Muscle of back (tissue), 11 donors: ENCODE data around the gene ARFGAP3. TPM values are rescaled to one million over a fixed set of nuclear protein-coding genes. Genes with fewer than 3 reads are reported as not detected.
A peak's percentile ranks its signal among the peaks of the same experiment; 100 is the strongest.
"Not testable (repeated sequence)": the region's sequence is repeated elsewhere in the genome, so short reads cannot be mapped to it uniquely, and the experiment has no call there.

Source experiments
- DNase-seq, 3 donors: peaks; one replicate each; pipeline versions ENCODE4 v3.0.0 to v3.0.0-alpha.2; 2013
- polyA plus RNA-seq, 10 donors: library from polyadenylated mRNA; unstranded; fragments of 120-200 nt; gene quantifications; one replicate each; pipeline ENCODE4 v1.2.1, GENCODE V29; 2013; ENCODE audit not compliant: insufficient read length in 10 of 10

ARFGAP3 gene
- polyA plus RNA-seq, 10 donors: 31.2 to 45.6 (median 37.5) TPM

GRCh38 chr22:42797011-42797410 is 60.1 kb downstream of the ARFGAP3 start:
- DNase-seq: no peak

GRCh38 chr22:42796081-42796480 is 61.0 kb downstream of the ARFGAP3 start:
- no peak for DNase-seq

- peak in 1 of 3 donors; percentile 45 for DNase-seq
These were observed 62.2 kb downstream of the ARFGAP3 start for GRCh38 chr22:42794551-42795510.

GRCh38 chr22:42793848-42794405 is 63.1 kb downstream of the ARFGAP3 start:
- no peak for DNase-seq

- DNase-seq: no peak
These were observed 63.9 kb downstream of the ARFGAP3 start for GRCh38 chr22:42792909-42793847.

GRCh38 chr22:42792453-42792908 is 64.6 kb downstream of the ARFGAP3 start:
- no peak for DNase-seq

- peak in 2 of 3 donors; percentile 41 to 60 for DNase-seq
These were observed 65.2 kb downstream of the ARFGAP3 start for GRCh38 chr22:42791721-42792452.

GRCh38 chr22:42788466-42788865 is 68.6 kb downstream of the ARFGAP3 start:
- no peak for DNase-seq

GRCh38 chr22:42788021-42788420 is 69.1 kb downstream of the ARFGAP3 start:
- DNase-seq: no peak

GRCh38 chr22:42787357-42787736 is 69.7 kb downstream of the ARFGAP3 start:
- no peak for DNase-seq

GRCh38 chr22:42786606-42787356 is 70.3 kb downstream of the ARFGAP3 start:
- no peak for DNase-seq

GRCh38 chr22:42785706-42786499 is 71.2 kb downstream of the ARFGAP3 start:
- no peak for DNase-seq

- DNase-seq: not testable (repeated sequence)
These were observed 74.8 kb downstream of the ARFGAP3 start for GRCh38 chr22:42782306-42782705.

GRCh38 chr22:42780070-42780540 is 77.0 kb downstream of the ARFGAP3 start:
- peak; percentile 87 to 94 (median 90) for DNase-seq

- no peak for DNase-seq
These were observed 79.9 kb downstream of the ARFGAP3 start for GRCh38 chr22:42777126-42777525.

- no peak for DNase-seq
These were observed 83.9 kb downstream of the ARFGAP3 start for GRCh38 chr22:42773167-42773566.

GRCh38 chr22:42772647-42773046 is 84.4 kb downstream of the ARFGAP3 start:
- DNase-seq: no peak

- DNase-seq: peak in 1 of 3 donors; percentile 35
These were observed 86.0 kb downstream of the ARFGAP3 start for GRCh38 chr22:42770941-42771647.

GRCh38 chr22:42770448-42770726 is 86.7 kb downstream of the ARFGAP3 start:
- no peak for DNase-seq
